ENCODE results near the gene MRPS2. TPM values are rescaled to one million over a fixed set of nuclear protein-coding genes. Genes with fewer than 3 reads are reported as not detected.
"Not testable (repeated sequence)": the region's sequence is repeated elsewhere in the genome, so short reads cannot be mapped to it uniquely, and the experiment has no call there.

Gene MRPS2
- total RNA-seq, 2 experiments from 2014 or later: 56.4 to 57.4 TPM

- intact Hi-C loops (cut with micrococcal nuclease): no loop called here
- no peaks in the 10 kb centered on the region for H3K9me3 Mint-ChIP-seq
- H3K36me3 Mint-ChIP-seq (ENCODE audit: low read depth): no peaks in the 10 kb centered on the region
- H3K4me1 Mint-ChIP-seq (ENCODE audit: low read depth): no peaks in the 10 kb centered on the region
- no peak for TF ChIP-seq CTCF (IDR thresholded peaks at IDR 0.05)
- no peak for DNase-seq
- ChIA-PET POLR2A (no interaction called here), CTCF (no interaction called here)
- no peak overlapping the region for H3K27ac Mint-ChIP-seq
- H3K27me3 Mint-ChIP-seq: peaks cover 27% of the 10 kb centered on the region
- ATAC-seq: no peak
- H3K4me3 Mint-ChIP-seq: no peak overlapping the region
These were observed 43.9 kb upstream of the MRPS2 start for GRCh38 chr9:135456436-135457104.

GRCh38 chr9:135458478-135458877 lies 42.0 kb upstream of the MRPS2 start:
- H3K4me3 Mint-ChIP-seq; CTCF ChIA-PET; H3K36me3 Mint-ChIP-seq (ENCODE audit: low read depth); intact Hi-C loops (cut with micrococcal nuclease); ATAC-seq; DNase-seq; H3K9me3 Mint-ChIP-seq; H3K4me1 Mint-ChIP-seq (ENCODE audit: low read depth); H3K27ac Mint-ChIP-seq: not testable (repeated sequence)
- H3K27me3 Mint-ChIP-seq: peaks cover 27% of the 10 kb centered on the region
- POLR2A ChIA-PET: interaction anchor here (0.7 kb wide), 1 partner anchor 10 kb away, joined by 3 read pairs; no protein-coding TSS in a partner anchor

- intact Hi-C loops (cut with micrococcal nuclease): no loop called here
- Mint-ChIP-seq H3K4me3 (no peak overlapping the region), H3K4me1 (ENCODE audit: low read depth) (no peaks in the 10 kb centered on the region), H3K27ac (no peak overlapping the region), H3K27me3 (peaks cover 22% of the 10 kb centered on the region), H3K36me3 (ENCODE audit: low read depth) (no peaks in the 10 kb centered on the region), H3K9me3 (no peaks in the 10 kb centered on the region)
- ChIA-PET POLR2A (no interaction called here), CTCF (no interaction called here)
- no peak for ATAC-seq
- TF ChIP-seq CTCF (IDR thresholded peaks at IDR 0.05): no peak
- DNase-seq: no peak
These were observed 38.5 kb upstream of the MRPS2 start for GRCh38 chr9:135461936-135462335.

- Mint-ChIP-seq H3K9me3 (no peaks in the 10 kb centered on the region), H3K4me3 (no peak overlapping the region), H3K36me3 (ENCODE audit: low read depth) (no peaks in the 10 kb centered on the region), H3K4me1 (ENCODE audit: low read depth) (no peaks in the 10 kb centered on the region), H3K27me3 (peaks cover 23% of the 10 kb centered on the region), H3K27ac (no peak overlapping the region)
- DNase-seq (no peak), ATAC-seq (no peak)
- ChIA-PET POLR2A (no interaction called here), CTCF (no interaction called here)
- intact Hi-C loops (cut with micrococcal nuclease): no loop called here
- no peak for TF ChIP-seq CTCF (IDR thresholded peaks at IDR 0.05)
These were observed 37.3 kb upstream of the MRPS2 start for GRCh38 chr9:135463140-135463539.

GRCh38 chr9:135464181-135464580 lies 36.3 kb upstream of the MRPS2 start:
- Mint-ChIP-seq H3K4me3 (no peak overlapping the region), H3K27ac (no peak overlapping the region), H3K27me3 (peaks cover 23% of the 10 kb centered on the region), H3K4me1 (ENCODE audit: low read depth) (peaks cover 5% of the 10 kb centered on the region), H3K36me3 (ENCODE audit: low read depth) (no peaks in the 10 kb centered on the region), H3K9me3 (no peaks in the 10 kb centered on the region)
- ChIA-PET POLR2A (no interaction called here), CTCF (no interaction called here)
- DNase-seq: no peak
- intact Hi-C loops (cut with micrococcal nuclease): no loop called here
- ATAC-seq: no peak
- TF ChIP-seq CTCF (IDR thresholded peaks at IDR 0.05): no peak
